H1 (cell line): ENCODE data around the gene PCGF3. TPM values are rescaled to one million over a fixed set of nuclear protein-coding genes. Genes with fewer than 3 reads are reported as not detected.

Experiments
- CBX5 ChIP-seq: fragments of 300-800, 300-1000 bp; sonication (generic); IDR thresholded peaks from 2 replicates; pipeline ENCODE4 v1.7.1; 2016; ENCODE audit warnings: antibody characterized with exemption, low read length, low read depth
- CEBPB ChIP-seq: IDR thresholded peaks from 2 replicates; pipeline ENCODE4 v1.6.1; 2012; ENCODE audit warnings: low read depth, low read length
- EP300 ChIP-seq, 2 experiments: IDR thresholded peaks; 1 replicate in 1 of 2; 2 replicates in 1 of 2; pipeline ENCODE4 v1.6.1; 2011 to 2012; ENCODE audit warnings: low read depth in 2 of 2, low read length in 2 of 2, mild to moderate bottlenecking in 2 of 2, borderline replicate concordance in 1 of 2, inconsistent platforms in 1 of 2, moderate library complexity in 1 of 2
- FOSL1 ChIP-seq: IDR thresholded peaks from 2 replicates; pipeline ENCODE4 v1.6.1; 2011; ENCODE audit warnings: mild to moderate bottlenecking, low read depth, low read length, moderate library complexity; ENCODE audit not compliant: insufficient read depth
- GABPA ChIP-seq: IDR thresholded peaks from 2 replicates; pipeline ENCODE4 v1.6.1; 2011; ENCODE audit warnings: mild to moderate bottlenecking, low read length, moderate library complexity, borderline replicate concordance; ENCODE audit not compliant: insufficient read depth
- JUN ChIP-seq: IDR thresholded peaks from 2 replicates; pipeline ENCODE4 v1.6.1; 2011; ENCODE audit warnings: low read depth, mild to moderate bottlenecking, improper control_type of control experiment, low read length
- JUND ChIP-seq: IDR thresholded peaks from 2 replicates; pipeline ENCODE4 v1.6.1; 2011; ENCODE audit warnings: mild to moderate bottlenecking, improper control_type of control experiment, low read length
- SIN3A ChIP-seq, 2 experiments: IDR thresholded peaks in 1 of 2; conservative IDR thresholded peaks in 1 of 2; 2 replicates each; pipeline ENCODE4 v1.6.1; 2011 to 2012; ENCODE audit warnings: low read length in 2 of 2, improper control_type of control experiment in 1 of 2, low read depth in 1 of 2, mild to moderate bottlenecking in 1 of 2
- SIRT6 ChIP-seq: IDR thresholded peaks from one replicate; pipeline ENCODE4 v1.7.1; 2012; ENCODE audit warnings: low read length, inconsistent platforms
- polyA plus RNA-seq, 7 experiments: library from polyadenylated mRNA; depleted of rRNA in 3 of 7; stranded (reverse) in 5 of 7; unstranded in 2 of 7; fragments of >200 nt in 5 of 7; fragments of 200-250 nt in 2 of 7; gene quantifications; 1 replicate in 5 of 7; 2 replicates in 1 of 7; 4 replicates in 1 of 7; pipeline versions ENCODE4 v1.2.1 to v1.2.3, GENCODE V29; 2011 to 2013; ENCODE audit warnings: missing spikeins in 2 of 7, mixed read lengths in 2 of 7
- total RNA-seq: library from RNA; stranded (reverse); fragmentation: NEBNext Ultra II Directional; extraction: Animal tissue kit (Norgen Biotek cat#: 25700); gene quantifications from 2 replicates; pipeline ENCODE4 v1.2.1, GENCODE V29; 2021

The PCGF3 gene
- total and polyA plus RNA-seq, 2 of the 8 experiments (the other 6 are each of a cell fraction or from before 2014, with no cell fraction given), result 52.7 to 52.9 TPM

DNA sequence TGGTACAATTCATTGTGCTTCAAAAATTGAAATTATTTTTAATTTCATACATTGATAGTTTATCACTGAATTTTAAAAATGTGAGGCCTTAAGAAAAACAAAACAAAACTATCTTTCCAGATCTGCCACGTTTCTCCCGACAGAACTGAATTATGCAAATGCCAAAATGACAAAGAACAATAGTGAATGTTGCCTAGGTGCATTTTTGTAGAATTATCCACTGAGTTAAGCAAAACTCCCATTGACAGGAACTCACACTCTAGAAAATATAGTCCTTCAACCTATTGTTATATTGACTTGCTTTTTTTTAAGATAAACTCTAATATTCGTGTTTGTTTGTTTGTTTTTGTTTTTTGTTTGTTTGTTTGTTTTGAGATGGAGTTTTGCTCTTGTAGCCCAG, 6.5 kb downstream of the PCGF3 start (continued):
- TF ChIP-seq CEBPB (no peak), JUN (no peak), SIN3A (conservative IDR thresholded peaks at IDR 0.05 in 1 of 2, IDR thresholded peaks at IDR 0.05 in 1 of 2; ENCODE audit: low read depth in 1 of 2, low read length in 2 of 2) (no peak), CBX5 (no peak), SIRT6 (no peak), FOSL1 (no peak), JUND (no peak), EP300 (IDR thresholded peaks at IDR 0.05; ENCODE audit: borderline replicate concordance in 1 of 2, low read depth in 2 of 2, low read length in 2 of 2) (no peak), GABPA (no peak)
